ENCODE data around the gene ZMYND8.
"Not testable (repeated sequence)": the region's sequence is repeated elsewhere in the genome, so short reads cannot be mapped to it uniquely, and the experiment has no call there.

The ZMYND8 gene

DNA sequence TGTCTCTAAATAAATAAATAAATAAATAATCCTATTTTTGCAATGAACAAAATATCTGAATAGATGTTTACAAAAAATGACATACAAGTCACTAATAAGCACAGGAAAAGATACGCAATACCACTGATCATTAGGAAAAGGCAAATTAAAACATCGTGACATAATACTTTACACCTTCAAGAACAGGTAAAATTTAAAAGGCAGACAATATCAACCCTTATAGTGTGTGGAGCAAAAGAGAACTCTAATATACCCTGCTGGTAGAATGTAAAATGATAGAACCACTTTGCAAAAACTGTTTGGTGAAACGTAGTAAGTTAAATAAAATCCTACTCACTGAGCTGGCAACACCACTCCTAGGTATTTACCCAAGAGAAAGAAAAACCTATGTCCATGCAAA is 67.4 kb downstream of the ZMYND8 start:
- DNase-seq (ENCODE audit: extremely low spot score) = no peak

DNA sequence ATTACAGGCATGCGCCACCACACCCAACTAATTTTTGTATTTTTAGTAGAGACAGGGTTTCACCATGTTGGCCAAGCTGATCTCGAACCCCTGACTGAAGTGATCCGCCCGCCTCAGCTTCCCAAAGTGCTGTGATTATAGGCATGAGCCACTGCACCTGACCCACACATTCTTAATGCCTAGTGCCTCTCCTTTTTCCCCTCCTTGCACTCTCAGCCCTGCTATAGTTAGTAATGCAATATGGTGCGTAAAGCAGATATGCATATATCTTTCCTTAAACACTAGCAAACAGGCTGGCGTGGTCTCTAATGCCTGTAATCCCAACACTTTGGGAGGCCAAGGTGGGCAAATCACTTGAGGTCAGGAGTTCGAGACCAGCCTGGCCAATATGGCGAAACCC is 68.0 kb downstream of the ZMYND8 start:
- CTCF ChIA-PET; POLR2A ChIA-PET; DNase-seq (ENCODE audit: extremely low spot score): not testable (repeated sequence)

More for the DNA sequence above, 67.4 kb downstream of the ZMYND8 start:
- ChIA-PET CTCF (interaction anchor here (0.7 kb wide), 1 partner anchor 16 kb away, joined by 3 read pairs; no protein-coding TSS in a partner anchor), POLR2A (no interaction called here)
- TF ChIP-seq FOXA1 (IDR thresholded peaks at IDR 0.05) (no peak), NFRKB (IDR thresholded peaks at IDR 0.05) (no peak), FOXM1 (IDR thresholded peaks at IDR 0.05; ENCODE audit: borderline replicate concordance) (no peak), FOXK2 (IDR thresholded peaks at IDR 0.05) (no peak), HDGF (IDR thresholded peaks at IDR 0.05; ENCODE audit: borderline replicate concordance) (no peak), ARNT (IDR thresholded peaks at IDR 0.05) (no peak), CTBP1 (IDR thresholded peaks at IDR 0.05; ENCODE audit: borderline replicate concordance) (no peak), BHLHE40 (IDR thresholded peaks at IDR 0.05; ENCODE audit: borderline replicate concordance) (no peak), SUZ12 (IDR thresholded peaks at IDR 0.05) (no peak), TARDBP (IDR thresholded peaks at IDR 0.05) (no peak), ELF4 (IDR thresholded peaks at IDR 0.05) (no peak), L3MBTL2 (conservative IDR thresholded peaks at IDR 0.05) (no peak), ZNF384 (IDR thresholded peaks at IDR 0.05) (no peak)

DNA sequence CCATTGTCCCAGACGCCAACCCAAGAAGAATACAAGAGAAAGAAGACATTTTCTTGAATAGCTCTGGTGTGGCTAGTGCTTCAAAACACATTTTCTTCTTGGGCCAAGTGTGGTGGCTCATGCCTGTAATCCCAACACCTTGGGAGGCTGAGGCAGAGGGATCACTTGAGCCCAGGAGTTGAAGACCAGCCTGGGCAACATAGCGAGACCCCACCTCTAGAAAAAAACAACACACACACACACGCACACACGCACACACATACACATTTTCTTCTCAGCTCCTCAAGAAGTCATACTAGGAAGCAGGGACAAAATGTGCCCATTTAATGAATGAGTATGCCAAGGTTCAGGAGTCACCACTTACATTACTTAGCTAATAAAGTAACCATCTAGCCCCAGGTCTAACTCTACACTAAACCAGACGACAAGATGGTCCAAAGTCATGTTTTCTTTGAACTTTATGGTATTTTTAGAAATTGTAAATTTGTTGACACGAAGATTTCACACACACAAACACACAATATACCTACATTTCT is 68.8 kb downstream of the ZMYND8 start:
- POLR2A ChIA-PET = no interaction called here

DNA sequence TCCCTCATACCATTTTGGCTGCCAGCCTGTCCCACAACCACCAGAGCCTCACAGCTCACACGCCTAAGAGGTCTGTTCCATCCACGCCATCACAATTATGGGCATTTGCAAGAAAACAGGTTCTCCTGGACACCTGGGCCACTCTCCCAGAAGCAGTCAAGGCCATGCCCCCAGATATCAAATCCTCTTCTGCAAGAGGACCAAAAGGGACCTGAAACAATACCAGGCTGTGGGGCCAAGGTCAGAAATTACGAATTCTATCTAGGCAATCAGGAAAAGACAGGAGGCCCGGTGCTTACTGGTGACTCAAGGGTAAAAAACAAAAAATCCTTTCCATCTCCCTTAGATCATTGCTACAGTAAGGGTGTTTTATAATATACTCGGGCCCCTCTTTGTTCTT is 69.8 kb downstream of the ZMYND8 start:
- no peak for DNase-seq (ENCODE audit: extremely low spot score)
- POLR2A ChIA-PET = no interaction called here
- TF ChIP-seq, protein P1, sequence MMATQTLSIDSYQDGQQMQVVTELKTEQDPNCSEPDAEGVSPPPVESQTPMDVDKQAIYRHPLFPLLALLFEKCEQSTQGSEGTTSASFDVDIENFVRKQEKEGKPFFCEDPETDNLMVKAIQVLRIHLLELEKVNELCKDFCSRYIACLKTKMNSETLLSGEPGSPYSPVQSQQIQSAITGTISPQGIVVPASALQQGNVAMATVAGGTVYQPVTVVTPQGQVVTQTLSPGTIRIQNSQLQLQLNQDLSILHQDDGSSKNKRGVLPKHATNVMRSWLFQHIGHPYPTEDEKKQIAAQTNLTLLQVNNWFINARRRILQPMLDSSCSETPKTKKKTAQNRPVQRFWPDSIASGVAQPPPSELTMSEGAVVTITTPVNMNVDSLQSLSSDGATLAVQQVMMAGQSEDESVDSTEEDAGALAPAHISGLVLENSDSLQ (IDR thresholded peaks at IDR 0.05) = no peak
- TF ChIP-seq CTBP1 (IDR thresholded peaks at IDR 0.05; ENCODE audit: borderline replicate concordance) (no peak), FOXA1 (IDR thresholded peaks at IDR 0.05) (no peak), TARDBP (IDR thresholded peaks at IDR 0.05) (no peak), SP1 (IDR thresholded peaks at IDR 0.05) (no peak), ARNT (IDR thresholded peaks at IDR 0.05) (no peak), BHLHE40 (IDR thresholded peaks at IDR 0.05; ENCODE audit: borderline replicate concordance) (no peak), LEF1 (IDR thresholded peaks at IDR 0.05; ENCODE audit: borderline replicate concordance) (no peak), ELF4 (IDR thresholded peaks at IDR 0.05) (no peak), SUZ12 (IDR thresholded peaks at IDR 0.05) (no peak), HDGF (IDR thresholded peaks at IDR 0.05; ENCODE audit: borderline replicate concordance) (no peak), L3MBTL2 (conservative IDR thresholded peaks at IDR 0.05) (no peak), FOXK2 (IDR thresholded peaks at IDR 0.05) (no peak), NFRKB (IDR thresholded peaks at IDR 0.05) (no peak), ZNF384 (IDR thresholded peaks at IDR 0.05) (no peak), FOXM1 (IDR thresholded peaks at IDR 0.05; ENCODE audit: borderline replicate concordance) (no peak)
- CTCF ChIA-PET = interaction anchor here (1.9 kb wide), 1 partner anchor 97 kb away, joined by 4 read pairs; no protein-coding TSS in a partner anchor

More for the DNA sequence above, 68.8 kb downstream of the ZMYND8 start:
- no peak for TF ChIP-seq HDGF (IDR thresholded peaks at IDR 0.05; ENCODE audit: borderline replicate concordance)
- no peak for TF ChIP-seq SUZ12 (IDR thresholded peaks at IDR 0.05)
- TF ChIP-seq ZNF384 (IDR thresholded peaks at IDR 0.05) = no peak
- CTCF ChIA-PET = interaction anchor here (1.9 kb wide), 1 partner anchor 96 kb away, joined by 4 read pairs; no protein-coding TSS in a partner anchor
- DNase-seq (ENCODE audit: extremely low spot score) = no peak

DNA sequence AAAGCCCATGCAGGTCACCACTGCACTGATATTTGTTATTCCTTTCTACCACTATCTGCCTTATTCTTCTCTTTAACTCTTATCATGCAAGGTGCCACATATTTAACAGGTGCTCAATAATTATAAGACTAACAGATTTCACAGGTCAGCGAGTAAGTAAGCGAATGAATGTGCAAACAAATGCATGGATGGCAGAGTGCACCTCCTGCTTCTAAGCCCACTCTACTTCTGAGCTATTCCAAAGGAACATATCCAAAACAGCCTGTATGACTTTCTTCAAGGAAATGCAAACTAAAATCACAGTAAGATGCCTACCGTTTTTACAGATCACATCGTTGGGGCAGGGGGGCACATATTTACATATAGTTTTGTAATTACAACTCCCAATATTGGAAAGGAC is 71.3 kb downstream of the ZMYND8 start:
- ChIA-PET POLR2A (no interaction called here), CTCF (no interaction called here)
- no peak for DNase-seq (ENCODE audit: extremely low spot score)
- TF ChIP-seq L3MBTL2 (conservative IDR thresholded peaks at IDR 0.05) = no peak

DNA sequence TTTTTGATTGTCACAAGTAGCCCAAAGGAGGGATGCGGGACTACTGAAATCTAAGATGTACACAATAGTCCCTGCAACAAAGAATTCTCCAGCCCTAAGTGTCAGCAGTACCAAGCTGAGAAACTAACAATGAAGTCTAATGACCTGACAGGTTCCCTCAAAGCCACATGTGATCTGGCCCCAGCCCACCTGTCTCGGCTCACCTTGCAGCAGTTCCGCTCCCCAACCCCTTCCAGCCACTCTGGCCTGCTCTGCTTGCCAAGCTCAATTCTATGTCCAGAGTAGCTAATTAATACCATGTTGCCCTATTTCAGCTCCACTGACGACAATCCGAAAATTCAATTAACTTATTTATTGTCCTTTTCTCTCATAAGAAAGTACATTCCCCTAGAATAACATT is 72.1 kb downstream of the ZMYND8 start:
- DNase-seq (ENCODE audit: extremely low spot score) = no peak
- POLR2A ChIA-PET = no interaction called here
- TF ChIP-seq FOXM1 (IDR thresholded peaks at IDR 0.05; ENCODE audit: borderline replicate concordance) (no peak), HDGF (IDR thresholded peaks at IDR 0.05; ENCODE audit: borderline replicate concordance) (no peak), CTBP1 (IDR thresholded peaks at IDR 0.05; ENCODE audit: borderline replicate concordance) (no peak), LEF1 (IDR thresholded peaks at IDR 0.05; ENCODE audit: borderline replicate concordance) (no peak), FOXK2 (IDR thresholded peaks at IDR 0.05) (no peak)
- TF ChIP-seq, protein P1 (IDR thresholded peaks at IDR 0.05) = no peak
- CTCF ChIA-PET = interaction anchor here (0.5 kb wide), 1 partner anchor 100 kb away, joined by 3 read pairs; no protein-coding TSS in a partner anchor

DNA sequence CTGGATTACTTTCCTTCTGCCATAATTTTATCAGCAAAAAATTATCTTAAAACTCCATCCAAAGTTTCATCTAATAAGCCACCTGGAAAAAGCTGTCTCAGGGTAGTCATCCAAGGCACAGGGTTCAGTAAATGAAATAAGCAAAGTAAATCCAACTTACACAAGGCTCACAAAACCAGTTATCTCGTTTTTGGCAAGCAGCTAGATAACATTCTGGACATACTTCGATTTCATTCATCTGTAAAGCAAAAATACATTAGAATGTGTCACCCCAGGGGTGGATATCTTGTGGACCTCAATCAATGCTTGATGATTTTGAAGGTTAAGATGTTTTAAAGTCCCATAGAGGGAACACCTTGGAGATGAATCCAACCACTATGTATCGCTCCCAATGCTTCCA is 73.1 kb downstream of the ZMYND8 start:
- POLR2A ChIA-PET = no interaction called here
- DNase-seq (ENCODE audit: extremely low spot score) = no peak
- CTCF ChIA-PET = no interaction called here
- TF ChIP-seq SP1 (IDR thresholded peaks at IDR 0.05) = no peak
- no peak for TF ChIP-seq FOXA1 (IDR thresholded peaks at IDR 0.05)
- TF ChIP-seq LEF1 (IDR thresholded peaks at IDR 0.05; ENCODE audit: borderline replicate concordance) = no peak
- TF ChIP-seq ARNT (IDR thresholded peaks at IDR 0.05) = no peak
- no peak for TF ChIP-seq TARDBP (IDR thresholded peaks at IDR 0.05)
- TF ChIP-seq NFRKB (IDR thresholded peaks at IDR 0.05) = no peak
- no peak for TF ChIP-seq SUZ12 (IDR thresholded peaks at IDR 0.05)
- TF ChIP-seq L3MBTL2 (conservative IDR thresholded peaks at IDR 0.05) = no peak
- no peak for TF ChIP-seq HDGF (IDR thresholded peaks at IDR 0.05; ENCODE audit: borderline replicate concordance)
- TF ChIP-seq CTBP1 (IDR thresholded peaks at IDR 0.05; ENCODE audit: borderline replicate concordance) = no peak
- TF ChIP-seq FOXM1 (IDR thresholded peaks at IDR 0.05; ENCODE audit: borderline replicate concordance) = no peak
- TF ChIP-seq ELF4 (IDR thresholded peaks at IDR 0.05) = no peak
- TF ChIP-seq BHLHE40 (IDR thresholded peaks at IDR 0.05; ENCODE audit: borderline replicate concordance) = no peak
- TF ChIP-seq, protein P1 (IDR thresholded peaks at IDR 0.05) = no peak
- no peak for TF ChIP-seq ZNF384 (IDR thresholded peaks at IDR 0.05)
- no peak for TF ChIP-seq FOXK2 (IDR thresholded peaks at IDR 0.05)
